H9 (cell line): ENCODE results near the gene DCC. TPM values are rescaled to one million over a fixed set of nuclear protein-coding genes. Genes with fewer than 3 reads are reported as not detected.

Experiments
- DNase-seq: peaks from one replicate; pipeline ENCODE4 v3.0.0-alpha.2; 2017
- H2AFZ ChIP-seq: one replicate; pipeline ENCODE4 v1.6.1; 2013; ENCODE audit warnings: mild to moderate bottlenecking, low read length, control low read depth, moderate library complexity
- H2AK5ac ChIP-seq: 2 replicates; pipeline ENCODE4 v1.6.1; 2013; ENCODE audit warnings: low read length, control low read depth, mixed read lengths; ENCODE audit not compliant: insufficient read length
- H2BK120ac ChIP-seq: one replicate; pipeline ENCODE4 v1.6.1; 2013; ENCODE audit warnings: low read depth, mild to moderate bottlenecking, low read length, control low read depth, inconsistent platforms; ENCODE audit not compliant: poor library complexity, severe bottlenecking
- H2BK12ac ChIP-seq: 2 replicates; pipeline ENCODE4 v1.6.1; 2013; ENCODE audit warnings: low read length, control low read depth, mixed read lengths, low read depth; ENCODE audit not compliant: insufficient read length
- H2BK15ac ChIP-seq: 2 replicates; pipeline ENCODE4 v1.6.1; 2013; ENCODE audit warnings: low read depth, low read length, control low read depth
- H2BK20ac ChIP-seq: one replicate; pipeline ENCODE4 v1.6.1; 2013; ENCODE audit warnings: low read depth, mild to moderate bottlenecking, low read length, control low read depth, inconsistent platforms; ENCODE audit not compliant: poor library complexity, severe bottlenecking
- H2BK5ac ChIP-seq: 2 replicates; pipeline ENCODE4 v1.6.1; 2013; ENCODE audit warnings: low read length, control low read depth, mixed read lengths; ENCODE audit not compliant: insufficient read length
- H3K14ac ChIP-seq: 2 replicates; pipeline ENCODE4 v1.6.1; 2013; ENCODE audit warnings: low read length, control low read depth; ENCODE audit not compliant: insufficient read depth
- H3K18ac ChIP-seq: 2 replicates; pipeline ENCODE4 v1.6.1; 2013; ENCODE audit warnings: low read depth, mild to moderate bottlenecking, mixed read lengths, low read length, control low read depth; ENCODE audit not compliant: insufficient read length
- H3K23ac ChIP-seq: 2 replicates; pipeline ENCODE4 v1.6.1; 2013; ENCODE audit warnings: low read length, control low read depth, mixed read lengths, low read depth; ENCODE audit not compliant: insufficient read length
- H3K23me2 ChIP-seq: 2 replicates; pipeline ENCODE4 v1.6.1; 2013; ENCODE audit warnings: low read depth, mild to moderate bottlenecking, mixed read lengths, low read length, control low read depth; ENCODE audit not compliant: insufficient read length, poor library complexity, severe bottlenecking
- H3K27ac ChIP-seq: 2 replicates; pipeline ENCODE4 v1.5.1; 2013; ENCODE audit warnings: low read length, control low read depth, mixed read lengths, low read depth; ENCODE audit not compliant: insufficient read length
- H3K27me3 ChIP-seq: 2 replicates; pipeline ENCODE4 v1.6.1; 2013; ENCODE audit warnings: low read length, control low read depth, inconsistent platforms; ENCODE audit not compliant: insufficient read depth
- H3K4ac ChIP-seq: 2 replicates; pipeline ENCODE4 v1.6.1; 2013; ENCODE audit warnings: low read depth, mild to moderate bottlenecking, control low read depth, inconsistent platforms, low read length, moderate library complexity
- H3K4me1 ChIP-seq: 2 replicates; pipeline ENCODE4 v1.6.1; 2013; ENCODE audit warnings: low read length, control low read depth, inconsistent platforms; ENCODE audit not compliant: insufficient read depth
- H3K4me2 ChIP-seq: 2 replicates; pipeline ENCODE4 v1.6.1; 2013; ENCODE audit warnings: low read length, control low read depth, mixed read lengths; ENCODE audit not compliant: insufficient read length, insufficient read depth
- H3K56ac ChIP-seq: 2 replicates; pipeline ENCODE4 v1.6.1; 2013; ENCODE audit warnings: low read depth, mild to moderate bottlenecking, mixed read lengths, low read length, control low read depth; ENCODE audit not compliant: insufficient read length
- H3K79me1 ChIP-seq: 2 replicates; pipeline ENCODE4 v1.6.1; 2013; ENCODE audit warnings: low read depth, mild to moderate bottlenecking, moderate library complexity, low read length, control low read depth, inconsistent platforms; ENCODE audit not compliant: insufficient read depth, poor library complexity, severe bottlenecking
- H3K79me2 ChIP-seq: 2 replicates; pipeline ENCODE4 v1.6.1; 2013; ENCODE audit warnings: low read length, control low read depth, inconsistent platforms; ENCODE audit not compliant: insufficient read depth
- H3K9ac ChIP-seq: 2 replicates; pipeline ENCODE4 v1.6.1; 2013; ENCODE audit warnings: low read length, control low read depth, mixed read lengths; ENCODE audit not compliant: insufficient read length; ENCODE audit errors: extremely low read depth
- H3K9me3 ChIP-seq: one replicate; pipeline ENCODE4 v1.6.1; 2013; ENCODE audit warnings: low read depth, low read length, inconsistent platforms; ENCODE audit not compliant: control insufficient read depth
- H3T11ph ChIP-seq: one replicate; pipeline ENCODE4 v1.6.1; 2013; ENCODE audit warnings: mild to moderate bottlenecking, low read length, control low read depth, inconsistent platforms
- H4K20me1 ChIP-seq: one replicate; pipeline ENCODE4 v1.6.1; 2013; ENCODE audit not compliant: control insufficient read depth, insufficient read length, insufficient read depth
- H4K5ac ChIP-seq: 2 replicates; pipeline ENCODE4 v1.6.1; 2013; ENCODE audit warnings: low read depth, mild to moderate bottlenecking, mixed read lengths, low read length, control low read depth; ENCODE audit not compliant: insufficient read length
- H4K8ac ChIP-seq: replicated peaks from 2 replicates; pipeline ENCODE4 v1.6.1; 2013; ENCODE audit warnings: low read length, control low read depth, mixed read lengths, low read depth; ENCODE audit not compliant: insufficient read length
- H4K91ac ChIP-seq: 2 replicates; pipeline ENCODE4 v1.6.1; 2013; ENCODE audit warnings: low read depth, mild to moderate bottlenecking, moderate library complexity, mixed read lengths, low read length, control low read depth; ENCODE audit not compliant: insufficient read length
- H3K27ac Mint-ChIP-seq, 3 experiments: 2 replicates in 2 of 3; 3 replicates in 1 of 3; pipeline ENCODE4 v1.8.0; 2020 to 2021; ENCODE audit warnings: mixed read lengths in 3 of 3, mild to moderate bottlenecking in 1 of 3, moderate library complexity in 1 of 3
- H3K27me3 Mint-ChIP-seq: 2 replicates; pipeline ENCODE4 v1.8.0; 2021; ENCODE audit warnings: low read depth, mild to moderate bottlenecking, moderate library complexity, mixed read lengths
- H3K36me3 Mint-ChIP-seq, 3 experiments: 2 replicates in 2 of 3; 3 replicates in 1 of 3; pipeline ENCODE4 v1.8.0; 2020 to 2021; ENCODE audit warnings: low read depth in 3 of 3, mixed read lengths in 3 of 3; ENCODE audit not compliant: insufficient read depth in 1 of 3
- H3K4me1 Mint-ChIP-seq, 2 experiments: 2 replicates each; pipeline ENCODE4 v1.8.0; 2020; ENCODE audit warnings: mixed read lengths in 2 of 2
- H3K4me3 Mint-ChIP-seq, 2 experiments: 2 replicates in 1 of 2; 3 replicates in 1 of 2; pipeline ENCODE4 v1.8.0; 2020 to 2021; ENCODE audit warnings: mild to moderate bottlenecking in 2 of 2, mixed read lengths in 2 of 2, moderate library complexity in 1 of 2
- H3K9me3 Mint-ChIP-seq, 2 experiments: 2 replicates in 1 of 2; 3 replicates in 1 of 2; pipeline ENCODE4 v1.8.0; 2020; ENCODE audit warnings: mild to moderate bottlenecking in 2 of 2, mixed read lengths in 2 of 2, moderate library complexity in 1 of 2
- total RNA-seq: library from RNA; stranded (reverse); gene quantifications from 2 replicates; pipeline ENCODE4 v1.2.1, GENCODE V29; 2021
- TF ChIP-seq, protein P1 (sequence below): fragments of 200-600 bp; sonication (generic); conservative IDR thresholded peaks from 3 replicates; pipeline ENCODE4 v1.8.0; 2021; ENCODE audit warnings: antibody characterized with exemption, mild to moderate bottlenecking

The DCC gene
- total RNA-seq, 1 experiment from 2014 or later = 0.35 TPM

DNA sequence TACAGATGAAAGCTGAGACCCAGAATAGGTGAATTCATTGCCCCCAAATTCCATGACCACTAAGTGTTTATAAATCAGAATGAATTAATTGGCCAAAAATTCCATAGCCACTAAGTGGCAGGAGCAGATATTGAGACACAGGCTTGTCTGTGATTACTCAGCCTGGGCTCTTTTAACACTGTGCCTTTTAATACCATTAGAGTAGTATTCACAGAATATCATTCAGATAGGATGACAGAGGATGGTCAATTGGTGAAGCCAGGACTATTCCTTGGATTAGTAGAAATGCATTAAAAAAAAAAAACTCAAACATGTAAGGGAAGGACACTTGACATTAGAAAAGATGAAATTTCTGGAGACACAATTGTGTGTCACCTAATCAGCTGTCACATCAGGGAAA, 698.6 kb downstream of the DCC start:
- Histone ChIP-seq H2BK12ac (no peak overlapping the region), H3K27me3 (no peaks in the 10 kb centered on the region), H3K23me2 (no peaks in the 10 kb centered on the region), H3K4ac (no peak overlapping the region), H4K5ac (no peak overlapping the region), H3K4me2 (no peak overlapping the region), H4K20me1 (no peaks in the 10 kb centered on the region), H2BK5ac (no peak overlapping the region), H3K27ac (no peak overlapping the region), H3K79me2 (no peaks in the 10 kb centered on the region), H4K8ac (no peak overlapping the region), H2BK15ac (no peak overlapping the region), H3K18ac (no peak overlapping the region), H3K79me1 (no peaks in the 10 kb centered on the region), H3T11ph (no peak overlapping the region), H3K9me3 (no peaks in the 10 kb centered on the region), H3K4me1 (no peaks in the 10 kb centered on the region), H2BK120ac (no peak overlapping the region), H2AFZ (no peak overlapping the region), H2BK20ac (no peak overlapping the region), H3K9ac (no peak overlapping the region), H3K56ac (no peak overlapping the region), H2AK5ac (no peak overlapping the region), H4K91ac (no peak overlapping the region), H3K14ac (no peak overlapping the region), H3K23ac (no peak overlapping the region)
- Mint-ChIP-seq H3K27ac (no peak overlapping the region), H3K4me3 (no peak overlapping the region), H3K9me3 (peaks cover 2 to 4% of the 10 kb centered on the region in 2 experiments; a peak in 2 of 5 replicates), H3K4me1 (no peaks in the 10 kb centered on the region), H3K27me3 (no peaks in the 10 kb centered on the region), H3K36me3 (no peaks in the 10 kb centered on the region)
- DNase-seq = no peak
- TF ChIP-seq, protein P1, sequence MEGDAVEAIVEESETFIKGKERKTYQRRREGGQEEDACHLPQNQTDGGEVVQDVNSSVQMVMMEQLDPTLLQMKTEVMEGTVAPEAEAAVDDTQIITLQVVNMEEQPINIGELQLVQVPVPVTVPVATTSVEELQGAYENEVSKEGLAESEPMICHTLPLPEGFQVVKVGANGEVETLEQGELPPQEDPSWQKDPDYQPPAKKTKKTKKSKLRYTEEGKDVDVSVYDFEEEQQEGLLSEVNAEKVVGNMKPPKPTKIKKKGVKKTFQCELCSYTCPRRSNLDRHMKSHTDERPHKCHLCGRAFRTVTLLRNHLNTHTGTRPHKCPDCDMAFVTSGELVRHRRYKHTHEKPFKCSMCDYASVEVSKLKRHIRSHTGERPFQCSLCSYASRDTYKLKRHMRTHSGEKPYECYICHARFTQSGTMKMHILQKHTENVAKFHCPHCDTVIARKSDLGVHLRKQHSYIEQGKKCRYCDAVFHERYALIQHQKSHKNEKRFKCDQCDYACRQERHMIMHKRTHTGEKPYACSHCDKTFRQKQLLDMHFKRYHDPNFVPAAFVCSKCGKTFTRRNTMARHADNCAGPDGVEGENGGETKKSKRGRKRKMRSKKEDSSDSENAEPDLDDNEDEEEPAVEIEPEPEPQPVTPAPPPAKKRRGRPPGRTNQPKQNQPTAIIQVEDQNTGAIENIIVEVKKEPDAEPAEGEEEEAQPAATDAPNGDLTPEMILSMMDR = no peak
